NT2/D1 (cell line): ENCODE data around the gene ACOXL.

Source experiments
- SUZ12 ChIP-seq: IDR thresholded peaks from 2 replicates; pipeline ENCODE4 v1.6.1; 2011; ENCODE audit not compliant: insufficient read length, insufficient read depth; ENCODE audit errors: extremely low read depth
- ZNF274 ChIP-seq: IDR thresholded peaks from 2 replicates; pipeline ENCODE4 v1.6.1; 2011; ENCODE audit warnings: mild to moderate bottlenecking, low read depth, low read length

DNA sequence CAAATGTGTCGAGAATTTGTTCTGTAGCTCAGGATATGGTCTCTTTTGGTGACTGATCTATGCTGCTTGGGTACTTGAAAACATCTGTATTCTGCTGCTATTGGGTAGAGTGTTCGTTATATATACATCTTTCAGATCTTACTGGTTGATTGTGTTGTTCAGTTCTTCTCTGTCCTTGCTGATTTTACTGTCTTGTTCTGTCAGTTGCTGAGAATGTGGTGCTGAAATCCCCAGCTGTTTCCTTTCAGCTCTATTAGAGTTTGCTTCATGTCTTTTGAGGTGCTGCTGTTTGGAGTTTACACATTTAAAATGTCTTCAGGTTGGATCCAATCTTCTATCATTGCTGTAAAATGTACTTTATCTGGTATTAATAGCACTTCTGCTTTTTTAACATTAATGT, 401.2 kb downstream of the ACOXL start:
- TF ChIP-seq ZNF274 (no peak), SUZ12 (no peak)
